Lower leg skin (tissue), 4 donors: ENCODE results near the gene MAB21L2. TPM values are rescaled to one million over a fixed set of nuclear protein-coding genes. Genes with fewer than 3 reads are reported as not detected.

Experiments used
- DNase-seq, 2 donors: peaks; one replicate each; pipeline ENCODE4 v3.0.0-alpha.2; 2019; ENCODE audit warnings: low spot score in 2 of 2
- H3K4me3 ChIP-seq: fragments of 200-600 bp; sonication (generic); 2 replicates; pipeline ENCODE4 v1.5.1; 2017; ENCODE audit warnings: mild to moderate bottlenecking, low read depth; ENCODE audit not compliant: poor library complexity, severe bottlenecking
- POLR2A ChIP-seq, 2 donors: fragments of 450-650 bp; IDR thresholded peaks; one replicate each; pipeline ENCODE4 v1.6.1; 2016 to 2017; ENCODE audit warnings: antibody characterized with exemption in 2 of 2, mild to moderate bottlenecking in 1 of 2, moderate library complexity in 1 of 2
- WGBS, 2 donors: methylation state at CpG; one replicate each; pipeline ENCODE4 v1.1.5; 2018; 5-methylcytosine and 5-hydroxymethylcytosine counted together
- intact Hi-C: fragments of 100-400 bp; cut with DNase I; formaldehyde crosslinking; loops from one replicate; pipeline ENCODE4 v1.15.0; 2023; ENCODE audit warnings: low total_unique reads
- total RNA-seq, 4 donors: library from RNA; depleted of rRNA; stranded (reverse); fragments of >200 nt; gene quantifications; one replicate each; pipeline ENCODE4 v1.1.0, GENCODE V29; 2016
- TF ChIP-seq, protein P1 (sequence below), 3 donors: fragments of 450-650 bp; IDR thresholded peaks; one replicate each; pipeline ENCODE4 v1.5.1; 2016; ENCODE audit warnings: antibody characterized with exemption in 3 of 3, mild to moderate bottlenecking in 3 of 3, moderate library complexity in 2 of 3

Gene MAB21L2
- total RNA-seq, 4 donors from 2014 or later: not detected

DNA sequence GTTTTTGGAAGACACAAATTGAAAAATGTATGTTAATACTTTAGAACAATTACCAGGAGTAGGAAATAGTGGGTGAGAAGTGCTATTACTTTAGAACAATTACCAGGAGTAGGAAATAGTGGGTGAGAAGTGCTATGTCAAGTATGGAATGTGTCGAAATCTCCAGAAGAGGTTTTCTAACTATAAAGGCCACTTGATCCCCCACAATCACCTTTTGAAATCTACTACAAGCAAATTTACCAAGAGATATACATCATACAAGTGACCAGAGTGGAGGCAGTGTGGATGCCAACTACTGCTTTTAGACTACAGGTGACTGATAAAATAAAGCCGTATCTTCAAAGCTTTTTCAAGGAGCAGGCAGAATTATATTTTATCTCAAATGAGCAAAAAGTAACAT is 43.1 kb downstream of the MAB21L2 start:
- no peak overlapping the region for H3K4me3 ChIP-seq
- DNase-seq: no peak
- intact Hi-C loops: no loop called here
- no peak for TF ChIP-seq POLR2A (IDR thresholded peaks at IDR 0.05)
- TF ChIP-seq, protein P1, sequence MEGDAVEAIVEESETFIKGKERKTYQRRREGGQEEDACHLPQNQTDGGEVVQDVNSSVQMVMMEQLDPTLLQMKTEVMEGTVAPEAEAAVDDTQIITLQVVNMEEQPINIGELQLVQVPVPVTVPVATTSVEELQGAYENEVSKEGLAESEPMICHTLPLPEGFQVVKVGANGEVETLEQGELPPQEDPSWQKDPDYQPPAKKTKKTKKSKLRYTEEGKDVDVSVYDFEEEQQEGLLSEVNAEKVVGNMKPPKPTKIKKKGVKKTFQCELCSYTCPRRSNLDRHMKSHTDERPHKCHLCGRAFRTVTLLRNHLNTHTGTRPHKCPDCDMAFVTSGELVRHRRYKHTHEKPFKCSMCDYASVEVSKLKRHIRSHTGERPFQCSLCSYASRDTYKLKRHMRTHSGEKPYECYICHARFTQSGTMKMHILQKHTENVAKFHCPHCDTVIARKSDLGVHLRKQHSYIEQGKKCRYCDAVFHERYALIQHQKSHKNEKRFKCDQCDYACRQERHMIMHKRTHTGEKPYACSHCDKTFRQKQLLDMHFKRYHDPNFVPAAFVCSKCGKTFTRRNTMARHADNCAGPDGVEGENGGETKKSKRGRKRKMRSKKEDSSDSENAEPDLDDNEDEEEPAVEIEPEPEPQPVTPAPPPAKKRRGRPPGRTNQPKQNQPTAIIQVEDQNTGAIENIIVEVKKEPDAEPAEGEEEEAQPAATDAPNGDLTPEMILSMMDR (IDR thresholded peaks at IDR 0.05): no peak
- WGBS, 2 donors: 92 to 99% methylated on average over 2 of the region's 2 CpGs

- TF ChIP-seq, protein P1 (IDR thresholded peaks at IDR 0.05): no peak
- TF ChIP-seq POLR2A (IDR thresholded peaks at IDR 0.05): no peak
- intact Hi-C loops: no loop called here
- no peak for DNase-seq
- H3K4me3 ChIP-seq: no peak overlapping the region
- 88 to 92% methylated on average over 2 of the region's 2 CpGs for WGBS, 2 donors
Measured at GRCh38 chr4:150628073-150628472, 46.1 kb downstream of the MAB21L2 start.

- intact Hi-C loops: no loop called here
- no peak for TF ChIP-seq POLR2A (IDR thresholded peaks at IDR 0.05)
- no peak overlapping the region for H3K4me3 ChIP-seq
- DNase-seq: no peak
Measured at GRCh38 chr4:150632639-150633038, 50.7 kb downstream of the MAB21L2 start.
